HEK293T (cell line): ENCODE measurements around the gene GRP.

ENCODE experiments used
- CTCF ChIA-PET: fragments of 350-600 bp; formaldehyde crosslinking; extraction: SDS; loops from one replicate; lab custom pipeline; 2021; ENCODE audit warnings: antibody characterized with exemption, inconsistent platforms; lab: Yijun Ruan, JAX
- POLR2A ChIA-PET: fragments of 350-600 bp; formaldehyde crosslinking; extraction: SDS; loops from one replicate; lab custom pipeline; 2020; ENCODE audit warnings: antibody characterized with exemption, inconsistent platforms; lab: Yijun Ruan, JAX
- DNase-seq: peaks from one replicate; pipeline ENCODE4 v3.0.0; 2012; ENCODE audit warnings: mixed read lengths; ENCODE audit errors: extremely low spot score
- ARNT ChIP-seq: fragments of 450-650 bp; IDR thresholded peaks from 2 replicates; pipeline ENCODE4 v1.6.1; 2017; ENCODE audit warnings: mild to moderate bottlenecking
- BHLHE40 ChIP-seq: fragments of 450-650 bp; IDR thresholded peaks from 2 replicates; pipeline ENCODE4 v1.6.1; 2016; ENCODE audit warnings: mild to moderate bottlenecking, moderate library complexity, borderline replicate concordance
- CTBP1 ChIP-seq: fragments of 450-650 bp; IDR thresholded peaks from 2 replicates; pipeline ENCODE4 v1.6.1; 2016; ENCODE audit warnings: borderline replicate concordance
- ELF4 ChIP-seq: fragments of 450-650 bp; IDR thresholded peaks from 2 replicates; pipeline ENCODE4 v1.6.1; 2017; ENCODE audit warnings: antibody characterized with exemption
- FOXA1 ChIP-seq: fragments of 450-650 bp; IDR thresholded peaks from 2 replicates; pipeline ENCODE4 v1.6.1; 2016; ENCODE audit warnings: mild to moderate bottlenecking
- FOXK2 ChIP-seq: fragments of 450-650 bp; IDR thresholded peaks from 2 replicates; pipeline ENCODE4 v1.6.1; 2016; ENCODE audit warnings: mild to moderate bottlenecking
- FOXM1 ChIP-seq: fragments of 450-650 bp; IDR thresholded peaks from 2 replicates; pipeline ENCODE4 v1.6.1; 2017; ENCODE audit warnings: mild to moderate bottlenecking, borderline replicate concordance
- HDGF ChIP-seq: fragments of 450-650 bp; IDR thresholded peaks from 2 replicates; pipeline ENCODE4 v1.6.1; 2017; ENCODE audit warnings: antibody characterized with exemption, borderline replicate concordance
- L3MBTL2 ChIP-seq: fragments of 450-650 bp; conservative IDR thresholded peaks from 2 replicates; pipeline ENCODE4 v1.6.1; 2016; ENCODE audit warnings: mild to moderate bottlenecking
- LEF1 ChIP-seq: fragments of 450-650 bp; IDR thresholded peaks from 2 replicates; pipeline ENCODE4 v1.6.1; 2017; ENCODE audit warnings: mild to moderate bottlenecking, borderline replicate concordance
- NFRKB ChIP-seq: fragments of 450-650 bp; IDR thresholded peaks from 2 replicates; pipeline ENCODE4 v1.6.1; 2016; ENCODE audit warnings: mild to moderate bottlenecking, moderate library complexity
- SP1 ChIP-seq: fragments of 450-650 bp; IDR thresholded peaks from 2 replicates; pipeline ENCODE4 v1.6.1; 2017
- SUZ12 ChIP-seq: fragments of 450-650 bp; IDR thresholded peaks from 2 replicates; pipeline ENCODE4 v1.6.1; 2016; ENCODE audit warnings: mild to moderate bottlenecking
- TARDBP ChIP-seq: fragments of 450-650 bp; IDR thresholded peaks from 2 replicates; pipeline ENCODE4 v1.6.1; 2016
- ZNF384 ChIP-seq: fragments of 450-650 bp; IDR thresholded peaks from 2 replicates; pipeline ENCODE4 v1.6.1; 2016
- TF ChIP-seq, protein P1 (sequence below): fragments of 450-650 bp; IDR thresholded peaks from 2 replicates; pipeline ENCODE4 v1.6.1; 2016

The GRP gene

DNA sequence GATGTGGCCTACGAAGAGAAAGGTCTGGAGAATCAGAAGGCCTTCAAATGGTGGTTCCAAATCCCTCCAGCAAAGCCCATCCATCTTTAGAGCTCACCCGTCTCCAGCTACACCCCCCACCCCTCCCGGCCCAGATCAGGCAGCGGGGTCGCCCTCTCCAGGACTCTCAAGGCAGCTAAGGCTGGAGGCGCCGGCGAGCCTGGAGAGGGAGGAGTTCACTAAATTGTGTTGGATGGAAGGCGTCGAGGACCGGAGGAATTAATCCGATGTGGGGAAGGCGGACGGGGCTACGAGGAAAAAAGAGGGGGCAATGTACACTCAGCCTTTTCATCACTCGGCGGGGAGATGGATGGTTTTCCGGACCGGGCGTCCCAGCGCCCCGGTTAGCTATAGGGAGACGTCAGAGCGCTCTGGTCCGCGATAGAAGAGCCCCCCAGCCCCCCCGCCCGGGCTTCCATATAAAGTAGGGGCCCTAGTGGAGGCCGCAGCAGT, at the start of gene GRP:
GRP (plus strand) TSS at position 487 of the 492 bp plus-strand sequence. CDS start 108 bp downstream, outside the sequence.
- peak; percentile 12 for DNase-seq
- POLR2A ChIA-PET = no interaction called here
- TF ChIP-seq NFRKB (no peak), FOXK2 (no peak), LEF1 (no peak), SUZ12 (no peak), SP1 (no peak), HDGF (no peak)
- TF ChIP-seq, protein P1, sequence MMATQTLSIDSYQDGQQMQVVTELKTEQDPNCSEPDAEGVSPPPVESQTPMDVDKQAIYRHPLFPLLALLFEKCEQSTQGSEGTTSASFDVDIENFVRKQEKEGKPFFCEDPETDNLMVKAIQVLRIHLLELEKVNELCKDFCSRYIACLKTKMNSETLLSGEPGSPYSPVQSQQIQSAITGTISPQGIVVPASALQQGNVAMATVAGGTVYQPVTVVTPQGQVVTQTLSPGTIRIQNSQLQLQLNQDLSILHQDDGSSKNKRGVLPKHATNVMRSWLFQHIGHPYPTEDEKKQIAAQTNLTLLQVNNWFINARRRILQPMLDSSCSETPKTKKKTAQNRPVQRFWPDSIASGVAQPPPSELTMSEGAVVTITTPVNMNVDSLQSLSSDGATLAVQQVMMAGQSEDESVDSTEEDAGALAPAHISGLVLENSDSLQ = no peak
- CTCF ChIA-PET = no interaction called here

DNA sequence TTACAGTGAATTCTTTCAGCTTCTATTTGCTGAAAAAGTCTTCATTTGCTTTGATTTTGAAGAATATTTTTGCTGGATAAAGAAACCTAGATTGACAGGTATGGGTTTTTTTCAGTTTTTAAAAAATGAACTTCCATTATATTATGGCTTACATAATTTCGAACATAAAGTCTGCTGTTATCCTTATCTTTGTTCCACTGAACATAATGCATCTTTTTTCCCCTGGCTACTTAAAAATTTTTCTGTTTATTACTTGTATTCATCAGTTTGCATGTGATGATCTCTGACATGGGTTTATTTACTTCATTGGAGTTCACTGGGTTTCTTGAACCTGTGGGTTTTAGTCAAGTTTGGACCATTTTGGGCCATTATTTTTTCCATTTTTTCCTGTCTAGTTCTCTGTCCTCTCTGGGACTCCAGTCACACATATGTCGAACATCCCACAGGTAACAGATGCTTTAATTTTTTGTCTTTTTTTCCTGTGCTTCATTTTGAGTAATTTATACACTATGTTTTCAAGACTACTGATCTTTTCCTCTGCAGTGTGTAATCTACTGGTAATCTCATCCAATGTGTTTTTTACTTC, 47.2 kb upstream of the GRP start:
- TF ChIP-seq, protein P1 = no peak
- TF ChIP-seq FOXM1 (no peak), SUZ12 (no peak), L3MBTL2 (no peak), FOXK2 (no peak), CTBP1 (no peak), BHLHE40 (no peak)
- no peak for DNase-seq
- POLR2A ChIA-PET = no interaction called here
- CTCF ChIA-PET = no interaction called here

DNA sequence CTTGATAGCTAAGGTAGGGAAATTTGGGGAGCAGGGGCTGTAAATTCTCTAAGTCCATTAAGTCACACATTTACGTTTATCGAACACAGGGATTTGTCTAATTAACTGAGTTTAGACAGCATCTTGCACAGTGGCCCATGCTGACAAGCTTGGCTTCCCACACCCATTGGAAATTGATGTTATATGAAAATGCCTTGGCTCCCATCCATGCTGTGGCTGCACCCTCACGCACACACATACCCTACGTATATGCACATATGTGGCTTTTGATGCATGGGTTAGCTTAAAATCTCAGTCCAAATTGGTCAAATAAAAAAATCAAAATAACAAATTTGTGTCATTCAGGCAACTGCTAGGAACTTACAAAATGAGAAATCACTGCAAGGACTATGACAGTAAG, 42.5 kb upstream of the GRP start:
- no peak for DNase-seq
- ChIA-PET CTCF (no interaction called here), POLR2A (no interaction called here)
- TF ChIP-seq SUZ12 (no peak), TARDBP (no peak), SP1 (no peak), ZNF384 (no peak), NFRKB (no peak), L3MBTL2 (no peak), LEF1 (no peak)

DNA sequence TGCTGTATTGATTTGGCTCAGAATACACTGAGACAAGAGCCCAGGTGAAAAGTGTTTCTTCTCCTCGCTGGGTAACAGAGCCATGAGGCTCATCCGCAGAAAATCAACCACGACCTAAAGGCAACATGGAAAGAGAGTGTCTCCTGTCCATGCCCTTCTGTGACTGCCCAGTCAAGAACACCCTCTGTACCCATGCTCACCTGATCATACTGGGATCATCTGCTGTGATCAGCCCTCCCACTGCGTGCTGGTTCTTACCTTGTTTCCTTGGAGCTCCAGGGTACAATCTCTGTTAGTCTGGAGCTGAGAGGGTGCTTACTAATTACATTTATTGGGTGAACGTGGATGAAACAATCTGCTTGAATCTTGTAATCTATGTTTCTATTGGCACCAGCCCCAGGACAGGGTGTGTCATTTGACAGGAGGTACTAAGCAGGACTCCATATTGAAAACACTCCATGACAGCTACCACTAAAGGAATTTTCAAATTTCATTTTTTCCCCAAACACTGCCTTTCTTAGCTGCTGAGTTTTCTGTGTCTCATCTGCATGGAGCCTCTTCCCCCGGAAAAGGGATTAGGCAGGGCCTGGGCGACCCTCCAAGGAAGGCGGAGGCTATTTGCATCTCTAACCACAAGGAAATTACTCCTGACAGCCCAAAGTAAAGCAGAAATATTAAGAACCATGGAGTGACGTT, 39.7 kb upstream of the GRP start:
- TF ChIP-seq HDGF (no peak), LEF1 (no peak), ZNF384 (no peak), TARDBP (no peak), BHLHE40 (no peak)
- ChIA-PET CTCF (no interaction called here), POLR2A (no interaction called here)
- DNase-seq = no peak

DNA sequence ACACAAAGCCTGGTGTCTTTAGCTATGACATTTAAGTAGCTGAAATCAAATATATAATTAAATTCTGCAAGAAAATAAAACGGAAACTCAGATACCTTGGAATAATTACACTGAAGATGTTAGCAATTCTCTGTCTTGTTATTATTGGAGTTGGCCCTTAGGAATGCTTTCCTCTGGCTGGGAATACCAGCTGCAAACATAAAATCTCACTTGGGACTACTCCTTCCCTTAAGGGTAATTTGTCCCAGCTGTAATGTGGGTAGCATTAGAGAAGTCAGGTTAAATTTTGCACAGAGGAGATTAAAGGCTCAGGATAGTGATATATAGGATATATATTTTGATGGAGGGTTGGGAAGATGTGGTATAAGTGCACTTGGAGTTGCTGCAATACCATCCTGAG, 37.3 kb upstream of the GRP start:
- POLR2A ChIA-PET = no interaction called here
- CTCF ChIA-PET = no interaction called here
- no peak for DNase-seq
- no peak for TF ChIP-seq NFRKB
- TF ChIP-seq, protein P1 = no peak
- TF ChIP-seq ELF4 = no peak
- TF ChIP-seq ZNF384 = no peak
- no peak for TF ChIP-seq SUZ12
- TF ChIP-seq CTBP1 = no peak
- TF ChIP-seq FOXM1 = no peak
- TF ChIP-seq HDGF = no peak
- no peak for TF ChIP-seq BHLHE40
- TF ChIP-seq ARNT = no peak
- TF ChIP-seq FOXK2 = no peak
- no peak for TF ChIP-seq SP1
- no peak for TF ChIP-seq TARDBP
- no peak for TF ChIP-seq L3MBTL2
- TF ChIP-seq LEF1 = no peak
- no peak for TF ChIP-seq FOXA1

DNA sequence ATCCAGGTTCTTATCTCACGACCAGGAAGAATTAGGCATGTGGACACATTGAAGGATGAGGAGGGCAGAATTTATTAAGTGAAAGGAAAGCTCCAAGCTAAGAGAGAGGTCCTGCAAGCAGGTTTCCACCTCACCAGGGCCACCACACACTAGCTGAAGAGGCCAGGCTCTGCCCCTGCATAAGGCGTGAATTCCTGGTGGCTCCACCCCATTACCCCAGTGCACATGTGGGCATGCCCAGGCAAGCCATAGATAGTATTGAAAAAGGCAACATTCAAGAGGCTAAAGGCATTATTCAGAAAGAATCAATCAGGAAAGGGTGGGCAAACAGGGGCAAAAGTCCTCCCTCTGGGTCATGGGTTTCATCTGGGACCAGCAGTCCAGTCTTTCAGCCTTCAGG, 30.9 kb upstream of the GRP start:
- POLR2A ChIA-PET = no interaction called here
- CTCF ChIA-PET = no interaction called here

More for the DNA sequence above, 30.9 kb upstream of the GRP start:
- DNase-seq = no peak
- TF ChIP-seq FOXK2 (no peak), HDGF (no peak), NFRKB (no peak), ZNF384 (no peak), FOXA1 (no peak), SP1 (no peak), SUZ12 (no peak), BHLHE40 (no peak), FOXM1 (no peak), L3MBTL2 (no peak), LEF1 (no peak), ELF4 (no peak), TARDBP (no peak), ARNT (no peak), CTBP1 (no peak)
- TF ChIP-seq, protein P1 = no peak
